PC-3 (cell line): ENCODE measurements around the gene KDSR. TPM values are rescaled to one million over a fixed set of nuclear protein-coding genes. Genes with fewer than 3 reads are reported as not detected.
A peak's percentile ranks its signal among the peaks of the same experiment; 100 is the strongest.

Source experiments
- ATAC-seq: fragments of 200-7000 bp; cut with Tn5 transposase; 2 replicates; pipeline ENCODE4 v1.9.1; 2020; ENCODE audit warnings: mild to moderate bottlenecking, moderate library complexity
- BruUV-seq: library from RNA; stranded (reverse); fragments of 400-500 nt; replicated peaks from 2 replicates; lab custom pipeline; 2021; lab: Mats Ljungman, UMichigan
- CTCF ChIA-PET: fragments of 300-600 bp; sonication (Branson Sonifier 250); formaldehyde crosslinking; loops from one replicate; lab custom pipeline; 2022; ENCODE audit warnings: antibody characterized with exemption; lab: Charles Lee
- POLR2A ChIA-PET: fragments of 300-600 bp; sonication (Branson Sonifier 250); formaldehyde crosslinking; loops from one replicate; lab custom pipeline; 2022; ENCODE audit warnings: antibody characterized with exemption; ENCODE audit not compliant: unreplicated experiment; lab: Charles Lee
- DNase-seq: peaks from one replicate; pipeline ENCODE4 v3.0.0-alpha.2; 2015
- H2AFZ ChIP-seq: fragments of 300-600 bp; sonication (generic); 2 replicates; pipeline ENCODE4 v1.6.0; 2016; ENCODE audit warnings: antibody characterized with exemption, low read length
- H3F3A ChIP-seq: fragments of 300-600 bp; sonication (generic); one replicate; pipeline ENCODE4 v1.6.0; 2017; ENCODE audit warnings: antibody characterized with exemption, low read length, control low read depth, mild to moderate bottlenecking; ENCODE audit not compliant: unreplicated experiment
- H3K27ac ChIP-seq: fragments of 300-600 bp; sonication (generic); 2 replicates; pipeline ENCODE4 v1.5.1; 2016; ENCODE audit warnings: mild to moderate bottlenecking, low read length
- H3K27me3 ChIP-seq: fragments of 300-600 bp; sonication (generic); 2 replicates; pipeline ENCODE4 v1.6.1; 2016; ENCODE audit warnings: low read length, mixed read lengths
- H3K36me3 ChIP-seq: fragments of 300-600 bp; sonication (generic); 2 replicates; pipeline ENCODE4 v1.6.1; 2016; ENCODE audit warnings: low read depth, mixed run types, low read length, mixed read lengths
- H3K4me1 ChIP-seq: fragments of 300-600 bp; sonication (generic); 2 replicates; pipeline ENCODE4 v1.5.1; 2016; ENCODE audit warnings: low read length; ENCODE audit not compliant: insufficient read depth
- H3K4me2 ChIP-seq: fragments of 300-600 bp; sonication (generic); 2 replicates; pipeline ENCODE4 v1.6.0; 2016; ENCODE audit warnings: low read length
- H3K4me3 ChIP-seq: fragments of 300-600 bp; sonication (generic); 2 replicates; pipeline ENCODE4 v1.5.1; 2016; ENCODE audit warnings: mild to moderate bottlenecking, low read length, mixed read lengths
- H3K79me2 ChIP-seq: fragments of 300-600 bp; sonication (generic); 2 replicates; pipeline ENCODE4 v1.6.1; 2017; ENCODE audit warnings: low read length, mixed read lengths
- H3K9ac ChIP-seq: fragments of 300-600 bp; sonication (generic); 2 replicates; pipeline ENCODE4 v1.6.0; 2016; ENCODE audit warnings: mild to moderate bottlenecking, low read length
- H3K9me2 ChIP-seq: fragments of 300-600 bp; sonication (generic); replicated peaks from 2 replicates; pipeline ENCODE4 v1.6.1; 2016; ENCODE audit warnings: mixed run types, low read length, mixed read lengths
- H3K9me3 ChIP-seq: fragments of 300-600 bp; sonication (generic); 2 replicates; pipeline ENCODE4 v1.6.1; 2016; ENCODE audit warnings: low read length, mixed read lengths
- H4K20me1 ChIP-seq: fragments of 300-600 bp; sonication (generic); 2 replicates; pipeline ENCODE4 v1.6.1; 2016; ENCODE audit warnings: low read length, mixed read lengths
- EZH2 ChIP-seq: fragments of 300-600 bp; sonication (generic); IDR thresholded peaks from one replicate; pipeline ENCODE4 v1.6.1; 2017; ENCODE audit warnings: antibody characterized with exemption, mild to moderate bottlenecking, low read length; ENCODE audit not compliant: unreplicated experiment
- EZH2phosphoT487 ChIP-seq: fragments of 300-600 bp; sonication (generic); IDR thresholded peaks from 2 replicates; pipeline ENCODE4 v1.6.1; 2018; ENCODE audit warnings: mild to moderate bottlenecking, antibody characterized with exemption, low read length, borderline replicate concordance
- intact Hi-C: fragments of 100-400 bp; cut with micrococcal nuclease; formaldehyde crosslinking; loops from 2 replicates; pipeline ENCODE4 v1.9.0; 2023
- total RNA-seq: library from RNA; depleted of rRNA; stranded (reverse); fragments of >200 nt; gene quantifications from 2 replicates; pipeline ENCODE4 v1.2.3, GENCODE V29; 2014
- TF ChIP-seq, protein P1 (sequence below): fragments of 300-600 bp; sonication (generic); conservative IDR thresholded peaks from 2 replicates; pipeline ENCODE4 v1.5.1; 2017; ENCODE audit warnings: antibody characterized with exemption, low read depth, mild to moderate bottlenecking, low read length

The KDSR gene
- total RNA-seq, 1 experiment from 2014 or later = 16.1 TPM

DNA sequence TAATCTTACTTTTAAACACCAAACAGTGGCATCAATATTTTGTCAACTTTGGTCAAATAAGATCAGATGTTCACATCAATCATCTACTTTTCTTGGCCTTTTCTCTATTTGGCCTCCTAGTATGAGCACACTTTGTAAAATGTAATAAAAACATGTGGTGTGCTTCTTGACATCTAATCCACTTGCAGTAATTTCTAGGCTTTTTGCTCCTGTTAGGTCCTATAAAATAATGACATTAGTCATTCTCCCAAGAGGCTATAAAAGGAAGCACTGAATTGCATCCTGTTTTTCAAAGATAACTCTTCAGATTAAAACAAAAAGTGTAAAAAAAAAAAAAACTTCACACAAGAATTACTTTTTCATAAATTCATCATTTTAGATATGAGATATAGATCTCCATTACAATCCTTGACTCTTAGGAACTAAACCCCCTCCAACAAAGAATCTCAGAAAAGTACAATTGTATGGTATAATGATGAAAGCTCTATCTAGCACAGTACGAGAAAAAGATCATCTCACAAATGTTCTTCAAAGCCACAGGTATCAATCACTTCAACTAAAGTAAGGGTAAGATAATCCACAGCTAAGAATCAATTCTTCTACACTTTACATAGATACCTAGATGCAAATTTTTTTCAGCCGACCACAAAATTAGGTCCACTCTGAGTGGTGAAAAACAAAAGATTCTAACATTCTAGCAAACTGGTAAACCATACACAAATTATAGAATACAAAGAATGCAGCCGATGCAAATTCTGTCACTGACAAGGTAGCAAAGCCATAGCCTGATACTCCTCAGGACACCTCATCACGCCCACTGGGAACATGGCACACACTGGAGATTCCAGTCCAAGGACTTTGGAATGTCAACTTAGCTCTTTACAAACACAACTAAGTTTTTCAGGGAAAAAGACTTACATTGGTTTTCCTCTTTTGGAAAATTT lies 50.1 kb downstream of the KDSR start:
- Histone ChIP-seq H3K9me2 (no peaks in the 10 kb centered on the region), H3K4me2 (0 out of 2 replicates have a peak overlapping the region, but pooled peaks have one; percentile 25), H3K4me3 (no peak overlapping the region), H4K20me1 (no peaks in the 10 kb centered on the region), H3K4me1 (peaks cover 21% of the 10 kb centered on the region), H3K27ac (no peak overlapping the region), H3K9ac (no peak overlapping the region), H3K9me3 (no peaks in the 10 kb centered on the region), H3F3A (no peaks in the 10 kb centered on the region), H3K27me3 (no peaks in the 10 kb centered on the region), H2AFZ (no peak overlapping the region), H3K36me3 (no peaks in the 10 kb centered on the region), H3K79me2 (no peaks in the 10 kb centered on the region)
- POLR2A ChIA-PET = no interaction called here
- DNase-seq = peak; percentile 57
- intact Hi-C loops = no loop called here
- no TSS peak for BruUV-seq
- TF ChIP-seq EZH2 = no peak
- no peak for TF ChIP-seq EZH2phosphoT487
- TF ChIP-seq, protein P1, sequence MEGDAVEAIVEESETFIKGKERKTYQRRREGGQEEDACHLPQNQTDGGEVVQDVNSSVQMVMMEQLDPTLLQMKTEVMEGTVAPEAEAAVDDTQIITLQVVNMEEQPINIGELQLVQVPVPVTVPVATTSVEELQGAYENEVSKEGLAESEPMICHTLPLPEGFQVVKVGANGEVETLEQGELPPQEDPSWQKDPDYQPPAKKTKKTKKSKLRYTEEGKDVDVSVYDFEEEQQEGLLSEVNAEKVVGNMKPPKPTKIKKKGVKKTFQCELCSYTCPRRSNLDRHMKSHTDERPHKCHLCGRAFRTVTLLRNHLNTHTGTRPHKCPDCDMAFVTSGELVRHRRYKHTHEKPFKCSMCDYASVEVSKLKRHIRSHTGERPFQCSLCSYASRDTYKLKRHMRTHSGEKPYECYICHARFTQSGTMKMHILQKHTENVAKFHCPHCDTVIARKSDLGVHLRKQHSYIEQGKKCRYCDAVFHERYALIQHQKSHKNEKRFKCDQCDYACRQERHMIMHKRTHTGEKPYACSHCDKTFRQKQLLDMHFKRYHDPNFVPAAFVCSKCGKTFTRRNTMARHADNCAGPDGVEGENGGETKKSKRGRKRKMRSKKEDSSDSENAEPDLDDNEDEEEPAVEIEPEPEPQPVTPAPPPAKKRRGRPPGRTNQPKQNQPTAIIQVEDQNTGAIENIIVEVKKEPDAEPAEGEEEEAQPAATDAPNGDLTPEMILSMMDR = no peak
- CTCF ChIA-PET = no interaction called here
- 0 out of 2 replicates have a peak, but pooled peaks have one; percentile 10 for ATAC-seq

DNA sequence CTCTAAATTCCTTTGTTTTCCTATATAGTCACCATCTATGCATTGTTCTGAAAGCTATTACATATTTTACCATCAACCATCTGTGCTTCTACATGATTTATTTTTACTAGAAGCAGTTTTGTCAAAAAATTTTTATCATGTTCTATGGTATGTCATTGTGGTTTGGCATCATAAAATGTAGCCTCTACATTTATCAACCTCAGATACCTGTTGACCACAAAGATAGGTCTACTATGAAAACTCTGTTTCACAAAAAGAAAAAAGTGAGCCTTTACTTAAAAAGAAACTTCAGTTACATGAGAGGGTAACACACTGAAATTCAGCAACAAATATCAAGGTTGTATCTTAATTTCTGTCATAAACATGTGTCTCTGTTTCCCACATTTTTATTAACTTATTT lies 51.1 kb downstream of the KDSR start:
- ATAC-seq = no peak
- Histone ChIP-seq H3K4me3 (no peak overlapping the region), H3K9me2 (no peaks in the 10 kb centered on the region), H3K27ac (no peak overlapping the region), H4K20me1 (no peaks in the 10 kb centered on the region), H3K4me2 (0 out of 2 replicates have a peak overlapping the region, but pooled peaks have one; percentile 25), H2AFZ (no peak overlapping the region), H3K4me1 (peaks cover 19% of the 10 kb centered on the region), H3K9ac (no peak overlapping the region), H3K9me3 (no peaks in the 10 kb centered on the region), H3K27me3 (no peaks in the 10 kb centered on the region), H3K36me3 (no peaks in the 10 kb centered on the region), H3K79me2 (no peaks in the 10 kb centered on the region), H3F3A (no peaks in the 10 kb centered on the region)
- ChIA-PET POLR2A (no interaction called here), CTCF (no interaction called here)
- intact Hi-C loops = no loop called here
- TF ChIP-seq EZH2 (no peak), EZH2phosphoT487 (no peak)
- TF ChIP-seq, protein P1 = no peak
- DNase-seq = peak; percentile 44
- no TSS peak for BruUV-seq
